Immature natural killer cell (primary cell): Measurements from ENCODE around the gene LRCH1. TPM values are rescaled to one million over a fixed set of nuclear protein-coding genes. Genes with fewer than 3 reads are reported as not detected.

Experiments
- DNase-seq, 3 donors: peaks; one replicate each; pipeline ENCODE4 v3.0.0; 2022; ENCODE audit warnings: mixed read lengths in 1 of 3
- H3K27ac Mint-ChIP-seq, 6 donors: one replicate each; pipeline ENCODE4 v1.8.0; 2020; ENCODE audit warnings: mixed read lengths in 6 of 6, mild to moderate bottlenecking in 5 of 6, inconsistent platforms in 4 of 6, moderate library complexity in 3 of 6
- H3K27me3 Mint-ChIP-seq, 3 donors: one replicate each; pipeline ENCODE4 v1.8.0; 2020 to 2021; ENCODE audit warnings: low read depth in 3 of 3, mild to moderate bottlenecking in 3 of 3, mixed read lengths in 3 of 3, moderate library complexity in 3 of 3, inconsistent platforms in 1 of 3
- H3K36me3 Mint-ChIP-seq, 3 donors: one replicate each; pipeline ENCODE4 v1.8.0; 2020; ENCODE audit warnings: mixed read lengths in 3 of 3, inconsistent platforms in 2 of 3, mild to moderate bottlenecking in 2 of 3
- H3K4me1 Mint-ChIP-seq, 2 donors: one replicate each; pipeline ENCODE4 v1.8.0; 2020; ENCODE audit warnings: inconsistent platforms in 2 of 2, mild to moderate bottlenecking in 2 of 2, mixed read lengths in 2 of 2, moderate library complexity in 1 of 2
- H3K4me3 Mint-ChIP-seq, 5 donors: one replicate each; pipeline ENCODE4 v1.8.0; 2020; ENCODE audit warnings: mild to moderate bottlenecking in 5 of 5, mixed read lengths in 5 of 5, inconsistent platforms in 3 of 5, moderate library complexity in 3 of 5
- H3K9me3 Mint-ChIP-seq, 6 donors: one replicate each; pipeline ENCODE4 v1.8.0; 2020; ENCODE audit warnings: mild to moderate bottlenecking in 6 of 6, mixed read lengths in 6 of 6, inconsistent platforms in 4 of 6, moderate library complexity in 3 of 6
- polyA plus RNA-seq, 3 donors: library from polyadenylated mRNA; unstranded; fragments of 300-500 nt; fragmentation: Illumina TruSeq; gene quantifications; one replicate each; pipeline ENCODE4 v1.2.3, GENCODE V29; 2021

LRCH1 gene
- polyA plus RNA-seq, 3 donors from 2014 or later = 3.0 to 6.6 (median 5.5) TPM

DNA sequence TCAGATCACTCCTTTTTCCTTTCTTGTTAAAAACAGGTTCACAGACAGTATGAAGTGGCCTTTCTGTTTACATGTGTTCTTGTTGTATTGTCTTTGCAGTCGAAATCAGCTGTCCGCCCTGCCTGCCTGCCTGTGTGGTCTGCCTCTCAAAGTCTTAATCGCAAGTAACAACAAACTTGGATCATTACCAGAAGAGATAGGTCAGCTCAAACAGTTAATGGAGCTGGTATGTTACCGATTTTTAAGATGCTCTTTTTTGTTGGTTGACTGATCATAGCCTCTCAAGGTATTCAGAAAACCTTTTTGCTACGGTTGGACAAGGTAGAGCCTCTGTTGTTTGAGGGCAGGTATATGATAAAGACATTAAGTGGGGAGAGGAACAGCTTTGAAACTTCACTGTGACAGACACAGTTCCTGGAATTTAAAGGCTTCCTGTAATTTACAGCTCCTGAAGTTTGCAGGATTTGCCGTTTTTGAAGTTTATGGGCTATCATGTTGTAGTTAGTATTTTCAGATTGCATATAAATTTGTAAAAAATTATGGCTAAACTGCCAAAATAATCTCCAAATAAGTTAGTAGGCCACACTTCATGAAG lies 116.1 kb downstream of the LRCH1 start:
- Mint-ChIP-seq H3K27ac (peak overlapping the region; percentile 48 to 97 (median 86)), H3K4me1 (peaks cover 41 to 52% of the 10 kb centered on the region in 2 donors), H3K9me3 (no peaks in the 10 kb centered on the region), H3K36me3 (peaks cover 0 to 5% (median 0%) of the 10 kb centered on the region in 3 donors), H3K27me3 (peaks cover 0 to 2% (median 0%) of the 10 kb centered on the region in 3 donors), H3K4me3 (peak overlapping the region; percentile 77 to 87 (median 82))
- DNase-seq = no peak

DNA sequence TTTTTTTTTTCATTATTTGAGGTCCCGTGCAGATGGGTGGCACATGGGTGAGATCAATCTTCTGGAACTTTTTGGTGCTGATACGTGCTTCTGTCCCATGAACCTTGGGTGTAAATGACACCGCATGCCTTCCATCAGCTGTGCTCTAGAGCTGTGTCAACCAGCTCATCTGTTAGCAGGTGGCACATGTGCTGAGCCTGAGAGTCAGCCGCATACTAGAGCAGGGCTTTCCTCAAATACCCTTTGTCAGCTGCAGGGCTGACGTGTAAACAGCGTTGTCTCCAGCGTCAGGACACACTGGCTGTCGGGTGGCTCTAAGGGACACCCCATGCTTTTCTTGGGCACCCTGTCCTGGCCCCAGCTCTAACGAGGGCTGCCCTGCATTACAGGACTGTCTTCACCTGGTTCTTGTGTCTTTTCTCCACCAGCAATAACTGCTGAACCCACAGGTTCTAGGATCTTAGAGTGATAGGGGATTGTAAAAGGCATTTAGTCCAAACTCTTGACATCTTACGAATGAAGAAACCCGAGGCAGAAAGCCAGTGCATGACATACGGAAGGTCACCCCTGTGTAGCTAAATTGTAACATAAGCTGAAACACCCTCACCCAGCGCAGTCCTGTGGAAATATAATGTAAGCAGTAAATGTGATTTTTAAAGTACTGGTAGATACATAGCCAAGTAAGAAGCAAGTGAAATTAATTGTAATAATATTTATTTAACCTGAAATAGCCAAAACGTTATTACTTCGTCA lies 119.5 kb downstream of the LRCH1 start:
- Mint-ChIP-seq H3K4me1 (peaks cover 29 to 45% of the 10 kb centered on the region in 2 donors), H3K27ac (no peak overlapping the region)
- DNase-seq = no peak

DNA sequence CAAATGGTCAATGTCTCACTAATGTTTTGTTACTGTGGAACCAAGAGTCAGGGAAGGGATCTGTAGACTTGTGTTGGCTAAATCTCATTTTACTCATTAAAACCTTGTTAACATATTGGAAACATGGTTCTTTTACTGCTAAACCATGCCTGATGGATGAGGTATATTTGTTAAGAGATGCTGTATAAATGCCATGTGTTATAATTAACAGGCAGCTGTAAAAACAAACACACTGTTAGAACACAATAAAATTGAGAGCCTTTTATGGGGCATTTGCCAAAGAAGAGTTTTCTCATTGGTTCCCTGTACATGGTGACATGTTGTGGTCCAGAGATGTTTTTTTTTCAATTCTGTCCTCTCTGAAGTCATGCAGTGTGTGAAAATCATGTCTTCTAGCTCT lies 122.0 kb downstream of the LRCH1 start:
- peaks cover 0 to 2% (median 0%) of the 10 kb centered on the region in 3 donors for H3K27me3 Mint-ChIP-seq
- no peak overlapping the region for H3K4me3 Mint-ChIP-seq
- peaks cover 19 to 26% of the 10 kb centered on the region in 2 donors for H3K4me1 Mint-ChIP-seq
- H3K36me3 Mint-ChIP-seq = peaks cover 0 to 5% (median 0%) of the 10 kb centered on the region in 3 donors
- no peaks in the 10 kb centered on the region for H3K9me3 Mint-ChIP-seq
- DNase-seq = no peak
- peak overlapping the region in 1 of 6 donors; percentile 25 for H3K27ac Mint-ChIP-seq

More for the DNA sequence above, 119.5 kb downstream of the LRCH1 start:
- Mint-ChIP-seq H3K9me3 (no peaks in the 10 kb centered on the region), H3K36me3 (peaks cover 0 to 5% (median 0%) of the 10 kb centered on the region in 3 donors), H3K4me3 (no peak overlapping the region), H3K27me3 (peaks cover 0 to 2% (median 2%) of the 10 kb centered on the region in 3 donors)

DNA sequence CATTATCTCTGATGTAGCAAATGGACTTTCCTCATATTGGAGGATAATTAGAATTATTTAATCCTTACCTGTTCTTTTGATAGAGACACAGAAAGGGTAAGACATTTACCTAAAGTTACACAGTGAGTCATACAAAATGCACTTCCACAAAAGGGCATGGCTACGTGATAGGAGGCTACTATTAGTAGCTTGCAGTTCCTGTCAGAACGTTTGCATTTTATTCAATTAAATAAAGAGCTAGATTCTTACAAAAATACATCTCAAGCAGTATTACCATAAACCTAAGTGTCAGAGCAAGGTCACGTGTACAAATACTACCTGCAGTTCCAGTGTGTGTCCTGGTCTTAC lies 123.4 kb downstream of the LRCH1 start:
- H3K4me1 Mint-ChIP-seq = peaks cover 17 to 26% of the 10 kb centered on the region in 2 donors
- H3K27me3 Mint-ChIP-seq = peaks cover 0 to 2% (median 0%) of the 10 kb centered on the region in 3 donors
- H3K27ac Mint-ChIP-seq = peak overlapping the region in 3 of 6 donors; percentile 21 to 67 (median 31)
- H3K9me3 Mint-ChIP-seq = no peaks in the 10 kb centered on the region
- H3K4me3 Mint-ChIP-seq = no peak overlapping the region
- no peak for DNase-seq
- H3K36me3 Mint-ChIP-seq = peaks cover 0 to 5% (median 0%) of the 10 kb centered on the region in 3 donors

DNA sequence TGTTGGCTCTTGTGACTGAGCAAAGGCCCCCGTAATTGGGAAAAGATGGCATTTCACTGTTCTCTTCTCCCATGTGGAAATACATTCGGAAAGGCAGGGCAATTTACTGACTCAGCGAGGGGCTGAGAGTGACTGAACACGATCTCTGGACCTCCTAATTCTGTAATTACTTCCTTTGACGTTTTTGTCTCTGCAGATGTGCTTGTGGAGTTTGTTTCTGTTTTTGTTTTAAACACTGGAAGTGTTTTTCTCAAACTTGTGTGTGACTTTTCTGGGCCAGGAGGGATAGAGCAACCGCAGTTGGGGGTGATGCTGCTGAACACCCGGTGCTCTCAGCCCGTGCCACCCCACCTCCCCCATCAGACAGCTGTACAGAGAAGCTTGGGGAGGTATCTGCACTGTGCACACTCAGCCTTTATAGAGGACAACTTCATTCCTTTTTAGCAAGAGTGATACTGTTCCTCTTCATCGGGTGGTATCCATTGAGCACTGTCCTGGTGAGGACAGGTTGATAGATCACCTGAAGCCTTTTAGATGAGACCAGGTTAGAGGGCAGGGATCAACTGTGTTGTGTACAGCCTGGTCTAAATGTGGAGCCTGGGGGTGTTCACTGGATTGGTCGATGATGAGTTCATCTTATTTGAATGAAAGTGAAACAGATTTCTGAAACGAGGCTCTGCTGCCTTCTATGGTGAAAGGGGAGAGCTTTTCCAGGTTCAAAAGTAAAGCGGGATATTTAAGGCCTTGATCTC lies 126.6 kb downstream of the LRCH1 start:
- peaks cover 20 to 32% of the 10 kb centered on the region in 2 donors for H3K4me1 Mint-ChIP-seq

DNA sequence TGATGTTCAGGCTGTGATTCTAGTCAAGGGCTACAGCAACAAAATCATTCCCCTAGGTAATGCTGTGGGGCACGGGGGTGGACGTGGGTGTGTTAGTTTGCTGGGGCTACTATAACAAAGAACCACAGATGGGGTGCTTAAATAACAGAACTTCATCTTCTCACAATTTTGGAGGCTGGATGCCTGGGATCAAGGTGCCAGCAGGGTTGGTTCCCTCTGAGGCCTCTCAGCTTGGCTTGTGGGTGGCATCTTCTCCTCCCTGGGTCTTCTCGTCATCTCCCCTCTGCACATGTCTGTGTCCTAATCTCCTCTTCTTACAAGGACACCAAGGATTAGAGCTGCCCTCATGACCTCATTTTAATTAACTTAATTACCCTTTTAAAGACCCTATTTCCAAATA lies 129.0 kb downstream of the LRCH1 start:
- H3K9me3 Mint-ChIP-seq = no peaks in the 10 kb centered on the region
- DNase-seq = no peak
- peaks cover 7 to 11% of the 10 kb centered on the region in 2 donors for H3K4me1 Mint-ChIP-seq
- peaks cover 5 to 8% (median 7%) of the 10 kb centered on the region in 3 donors for H3K36me3 Mint-ChIP-seq
- H3K27me3 Mint-ChIP-seq = no peaks in the 10 kb centered on the region
- no peak overlapping the region for H3K27ac Mint-ChIP-seq
- no peak overlapping the region for H3K4me3 Mint-ChIP-seq

More for the DNA sequence above, 126.6 kb downstream of the LRCH1 start:
- DNase-seq = peak; percentile 70 to 75 (median 71)
- Mint-ChIP-seq H3K4me3 (no peak overlapping the region), H3K27ac (no peak overlapping the region), H3K36me3 (peaks cover 0 to 8% (median under 1%) of the 10 kb centered on the region in 3 donors), H3K27me3 (peaks cover 0 to 2% (median 0%) of the 10 kb centered on the region in 3 donors), H3K9me3 (no peaks in the 10 kb centered on the region)

DNA sequence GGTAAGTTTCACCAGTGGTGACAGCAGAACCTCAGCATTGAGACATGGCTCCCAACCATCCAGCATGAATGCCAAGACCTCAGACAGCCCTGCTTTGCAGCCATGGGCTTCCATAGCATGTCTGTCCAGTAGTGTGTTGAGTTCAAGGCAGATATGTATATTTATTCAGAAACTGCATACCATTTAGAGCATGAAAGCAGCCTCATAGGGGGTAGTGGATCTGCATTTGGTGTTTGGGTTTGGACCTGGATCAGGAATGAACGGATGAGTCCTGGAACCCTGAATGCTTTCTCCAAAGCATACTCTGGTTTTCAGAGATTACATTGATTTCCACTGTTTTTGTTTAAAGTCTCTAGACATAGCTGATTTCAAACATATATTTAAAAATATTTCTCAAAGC lies 129.7 kb downstream of the LRCH1 start:
- H3K36me3 Mint-ChIP-seq = peaks cover 5 to 8% (median 7%) of the 10 kb centered on the region in 3 donors
- no peaks in the 10 kb centered on the region for H3K27me3 Mint-ChIP-seq
- no peak for DNase-seq
- no peak overlapping the region for H3K4me3 Mint-ChIP-seq
- peaks cover 9 to 16% of the 10 kb centered on the region in 2 donors for H3K4me1 Mint-ChIP-seq
- H3K9me3 Mint-ChIP-seq = no peaks in the 10 kb centered on the region
- no peak overlapping the region for H3K27ac Mint-ChIP-seq

DNA sequence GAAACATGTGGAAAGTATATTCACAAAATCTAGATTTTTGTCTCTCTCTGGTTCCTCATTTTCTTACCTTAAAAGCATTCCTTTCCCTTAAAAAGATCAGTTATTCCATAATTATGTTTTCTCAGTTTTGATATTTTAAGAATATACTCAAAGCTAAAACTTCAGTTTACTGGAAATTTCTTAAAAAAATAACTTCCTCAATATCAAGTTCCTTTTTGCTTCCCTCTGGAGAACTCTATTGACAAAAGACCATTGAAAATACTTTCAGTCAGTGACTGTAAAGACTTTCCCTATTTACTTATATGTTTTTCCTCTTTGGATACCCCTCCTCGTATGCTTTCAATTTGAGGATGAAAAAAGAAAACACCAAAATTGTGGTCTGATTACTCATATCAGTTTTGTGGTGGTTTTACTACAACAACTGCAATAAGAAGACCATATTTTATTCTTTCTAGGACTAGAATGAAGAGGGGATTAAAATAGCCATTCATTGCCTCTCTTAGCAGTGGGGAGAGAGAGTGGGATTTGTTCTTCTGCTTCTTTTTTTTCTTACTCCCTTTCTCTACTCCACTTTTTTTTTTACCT lies 130.8 kb downstream of the LRCH1 start:
- Mint-ChIP-seq H3K4me1 (peaks cover 15 to 27% of the 10 kb centered on the region in 2 donors), H3K27ac (no peak overlapping the region), H3K27me3 (no peaks in the 10 kb centered on the region), H3K36me3 (peaks cover 5 to 8% (median 7%) of the 10 kb centered on the region in 3 donors), H3K4me3 (no peak overlapping the region), H3K9me3 (no peaks in the 10 kb centered on the region)
- no peak for DNase-seq

DNA sequence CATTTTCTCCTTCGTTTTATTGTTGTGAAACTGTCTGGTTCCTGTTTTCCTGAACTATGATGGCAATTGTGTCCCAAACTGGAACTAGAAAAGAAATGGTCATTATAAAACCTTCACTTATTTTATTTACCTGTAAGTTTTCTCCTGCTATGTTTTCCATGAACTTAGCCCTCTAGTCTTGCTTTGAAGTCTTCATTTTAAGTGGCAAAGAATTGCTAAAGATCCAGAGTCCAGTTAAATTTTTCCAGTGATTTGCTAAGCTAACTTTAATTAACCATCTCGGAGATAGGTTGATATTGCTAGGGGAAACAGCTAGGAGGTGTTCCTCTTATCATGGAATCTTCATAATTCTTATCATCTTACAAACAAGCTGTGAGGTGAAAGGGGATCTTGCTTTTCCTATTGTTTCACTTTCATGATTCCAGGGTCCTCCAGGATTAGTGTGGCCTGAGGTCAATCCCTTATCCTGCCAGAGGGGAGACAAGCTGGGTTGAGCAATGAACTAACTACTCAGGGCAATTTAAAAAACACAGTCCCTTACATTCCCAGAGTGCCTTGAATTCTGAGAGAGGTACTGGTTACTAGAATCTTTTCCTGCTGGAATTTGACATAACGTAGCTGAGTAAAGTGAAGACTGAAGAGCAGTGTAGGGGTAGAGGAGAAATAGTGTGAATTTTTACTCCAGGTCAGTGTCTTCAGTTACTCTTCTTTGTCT lies 131.5 kb downstream of the LRCH1 start:
- no peaks in the 10 kb centered on the region for H3K9me3 Mint-ChIP-seq
- no peak overlapping the region for H3K4me3 Mint-ChIP-seq
- H3K27ac Mint-ChIP-seq = peak overlapping the region in 2 of 6 donors; percentile 20 to 29
- no peaks in the 10 kb centered on the region for H3K27me3 Mint-ChIP-seq
- peaks cover 15 to 27% of the 10 kb centered on the region in 2 donors for H3K4me1 Mint-ChIP-seq
- no peak for DNase-seq
- peaks cover 5 to 8% (median 7%) of the 10 kb centered on the region in 3 donors for H3K36me3 Mint-ChIP-seq

DNA sequence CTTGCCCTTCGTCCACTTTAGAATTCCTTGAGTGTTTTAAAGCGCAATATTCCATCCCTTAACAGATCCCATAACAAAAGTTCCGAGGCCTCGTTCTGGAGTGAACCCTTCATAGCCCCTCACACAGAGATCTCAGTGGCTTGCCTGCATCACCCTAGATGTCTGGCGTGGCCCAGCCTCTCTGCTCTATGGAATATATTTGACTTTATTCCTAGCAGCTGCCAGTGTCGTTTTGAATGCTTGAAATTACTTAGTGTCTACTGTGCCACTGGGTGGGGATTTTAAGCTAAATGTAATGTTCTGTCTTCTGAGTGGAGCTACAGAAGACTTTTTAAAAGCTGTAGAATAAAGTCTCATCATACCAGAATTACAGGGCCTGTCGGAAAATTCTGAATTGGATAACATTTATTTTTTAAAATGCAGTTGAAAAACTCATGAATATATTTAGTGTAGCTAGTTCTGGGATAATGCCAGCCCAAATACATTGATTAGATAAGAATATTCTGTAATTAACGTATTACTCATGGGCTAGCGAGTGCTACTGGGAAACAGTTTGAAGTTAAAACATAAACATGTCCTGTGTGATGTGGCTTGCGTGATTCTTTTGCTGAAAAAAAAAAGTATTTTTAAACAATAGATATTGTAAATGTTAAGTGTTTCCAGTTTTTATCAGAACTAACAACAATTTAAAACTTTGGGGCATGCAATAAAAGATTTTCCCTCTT lies 132.2 kb downstream of the LRCH1 start:
- no peaks in the 10 kb centered on the region for H3K9me3 Mint-ChIP-seq
- H3K27me3 Mint-ChIP-seq = no peaks in the 10 kb centered on the region
- H3K4me1 Mint-ChIP-seq = peaks cover 15 to 27% of the 10 kb centered on the region in 2 donors
- H3K27ac Mint-ChIP-seq = peak overlapping the region in 1 of 6 donors; percentile 29
- no peak overlapping the region for H3K4me3 Mint-ChIP-seq
- H3K36me3 Mint-ChIP-seq = peaks cover 5 to 8% (median 7%) of the 10 kb centered on the region in 3 donors
- DNase-seq = no peak

DNA sequence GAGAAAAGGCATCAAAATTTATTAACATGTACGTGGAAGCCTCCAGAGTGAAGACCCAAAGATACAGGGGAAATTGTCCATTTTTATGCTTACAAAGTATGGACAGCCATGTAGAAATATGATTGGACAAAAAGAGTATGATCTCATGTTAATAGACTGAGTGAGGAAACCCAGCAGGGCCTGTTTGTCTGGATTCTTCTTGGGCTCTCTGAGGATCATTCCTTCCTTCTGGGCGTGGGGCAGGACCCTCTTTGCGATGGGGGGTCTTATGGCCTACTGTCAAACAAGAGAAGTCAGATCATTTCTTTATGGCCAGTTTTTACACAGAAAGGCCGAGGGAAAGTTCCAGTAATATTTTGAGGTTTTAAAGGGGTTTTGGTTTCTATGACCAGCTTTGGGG lies 133.2 kb downstream of the LRCH1 start:
- no peaks in the 10 kb centered on the region for H3K27me3 Mint-ChIP-seq
- no peak overlapping the region for H3K4me3 Mint-ChIP-seq
- no peak overlapping the region for H3K27ac Mint-ChIP-seq
- H3K36me3 Mint-ChIP-seq = peaks cover 5 to 8% (median 7%) of the 10 kb centered on the region in 3 donors
- H3K4me1 Mint-ChIP-seq = peaks cover 15 to 27% of the 10 kb centered on the region in 2 donors
- no peak for DNase-seq
- H3K9me3 Mint-ChIP-seq = no peaks in the 10 kb centered on the region

DNA sequence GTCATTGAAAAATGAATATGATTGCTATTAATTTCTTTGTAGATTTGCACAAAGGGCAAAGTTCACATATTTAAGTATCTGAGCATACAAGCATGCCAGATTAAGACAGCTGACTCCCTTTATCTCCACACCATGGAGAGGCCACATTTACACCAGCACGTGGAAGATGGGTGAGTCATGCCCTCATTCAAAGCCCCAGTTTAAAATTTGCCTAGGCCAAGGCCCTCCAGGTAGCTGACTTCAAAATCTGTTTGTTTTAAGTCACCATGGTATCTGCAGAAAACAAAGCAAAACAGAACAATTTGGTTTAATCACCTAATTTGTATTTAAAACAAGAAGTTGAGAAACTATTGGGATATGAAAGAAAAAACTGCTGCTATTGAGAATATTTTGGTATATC lies 134.8 kb downstream of the LRCH1 start:
- H3K27ac Mint-ChIP-seq = peak overlapping the region in 4 of 6 donors; percentile 14 to 67 (median 52)
- no peaks in the 10 kb centered on the region for H3K9me3 Mint-ChIP-seq
- no peak for DNase-seq
- peaks cover 12 to 14% (median 14%) of the 10 kb centered on the region in 3 donors for H3K36me3 Mint-ChIP-seq
- H3K27me3 Mint-ChIP-seq = peaks cover 0 to 2% (median 0%) of the 10 kb centered on the region in 3 donors
- H3K4me1 Mint-ChIP-seq = peaks cover 15 to 27% of the 10 kb centered on the region in 2 donors
- peak overlapping the region in 1 of 5 donors; percentile 9 for H3K4me3 Mint-ChIP-seq
